HG03378 (cell line): ENCODE measurements around the gene LRRC4.

Experiments used
- ATAC-seq: cut with Tn5 transposase; IDR thresholded peaks from one replicate; pipeline ENCODE4 v1.9.1; 2021; ENCODE audit warnings: mild to moderate bottlenecking, moderate library complexity; ENCODE audit not compliant: unreplicated experiment

Gene LRRC4

DNA sequence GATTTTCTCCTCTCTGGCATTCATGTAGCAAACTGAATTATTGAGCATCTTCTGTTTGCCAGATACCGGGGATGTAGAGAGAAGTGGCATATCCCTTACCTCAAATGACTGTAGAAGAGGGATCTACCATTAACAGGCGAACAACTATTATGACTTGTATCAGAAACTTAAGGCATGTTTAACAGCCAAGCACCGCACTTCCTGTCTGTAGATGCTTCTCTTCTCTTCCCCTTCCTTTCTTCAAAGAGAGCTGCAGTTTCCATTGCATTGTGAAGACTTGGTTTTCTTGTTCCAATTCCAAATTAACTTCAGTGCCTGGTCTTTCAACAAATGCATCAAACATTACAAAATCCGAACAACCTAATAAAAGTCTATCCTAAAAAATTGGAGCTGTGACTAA is 49.3 kb downstream of the LRRC4 start:
- ATAC-seq, result no peak

DNA sequence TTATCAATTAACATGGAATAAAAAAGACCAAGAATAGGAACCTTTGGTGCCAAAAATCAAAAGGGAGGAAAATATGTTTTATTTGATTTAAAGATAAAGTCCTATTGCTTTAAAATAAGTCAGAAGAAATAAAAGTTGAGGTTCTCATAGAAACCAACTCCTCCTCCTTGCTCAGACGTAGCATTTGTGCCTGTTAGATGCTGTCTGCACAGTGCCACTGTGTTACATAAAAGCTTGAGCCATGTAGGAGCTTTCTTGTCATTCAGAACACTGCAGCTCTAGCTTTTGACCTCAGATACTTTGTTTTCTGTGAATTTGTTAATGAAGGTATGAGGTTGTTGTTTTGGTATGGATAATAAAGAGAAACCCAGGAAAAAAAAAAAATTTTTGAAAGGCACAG is 50.3 kb downstream of the LRRC4 start:
- no peak for ATAC-seq

DNA sequence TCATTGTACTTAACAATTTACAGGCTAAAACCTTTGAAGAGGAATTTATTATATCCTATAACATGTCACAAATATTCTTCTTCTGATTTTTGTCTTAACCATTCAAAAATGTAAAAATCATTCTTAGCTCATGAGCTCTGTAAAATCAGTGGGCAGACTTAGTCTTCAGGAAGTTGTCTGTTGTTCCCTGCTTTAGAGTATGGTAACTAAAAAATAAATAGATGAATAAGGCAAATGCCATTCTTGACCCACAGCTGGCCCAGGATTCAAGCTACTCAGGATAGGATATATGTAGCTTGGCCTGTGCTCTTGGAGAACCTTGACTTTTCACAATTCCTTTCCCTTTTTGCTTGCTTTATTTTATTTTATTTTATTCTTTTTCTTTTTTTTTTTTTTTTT is 51.5 kb downstream of the LRRC4 start:
- ATAC-seq, result no peak

GRCh38 chr7:127979113-127979727 is 52.0 kb downstream of the LRRC4 start:
- no peak for ATAC-seq

DNA sequence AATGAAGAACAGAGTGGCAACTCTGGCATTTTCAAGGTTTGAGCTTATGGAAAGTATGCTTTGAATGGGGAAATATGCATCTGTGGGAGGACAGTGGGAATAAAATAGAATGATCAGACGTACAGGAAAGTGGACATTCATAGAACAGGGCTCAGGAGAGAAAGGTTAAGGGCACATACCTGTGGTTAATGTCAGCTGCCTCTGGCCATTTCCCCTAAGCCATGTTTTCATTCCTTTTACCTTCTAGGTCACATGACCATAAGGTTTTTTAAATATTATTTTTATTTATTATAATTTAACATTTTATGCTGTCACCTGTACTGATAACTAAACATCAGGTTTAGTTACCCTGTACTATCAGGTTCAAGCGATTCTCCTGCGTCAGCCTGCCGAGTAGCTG is 52.8 kb downstream of the LRRC4 start:
- no peak for ATAC-seq
